Temporal lobe (tissue), 1 donor: ENCODE measurements around the gene DEAF1. TPM values are rescaled to one million over a fixed set of nuclear protein-coding genes. Genes with fewer than 3 reads are reported as not detected.

ENCODE experiments used
- total RNA-seq: library from RNA; depleted of rRNA; stranded (reverse); fragments of >200 nt; gene quantifications from one replicate; pipeline ENCODE4 v1.2.3, GENCODE V29; 2014

DEAF1 gene
- total RNA-seq, 1 donor from 2014 or later, result 41.1 TPM

Other genes starting within 250 kb of the DEAF1 start
- 18.2 TPM for gene PTDSS2, start 244.9 kb downstream of the DEAF1 start, total RNA-seq
- gene RNH1, start 188.0 kb downstream of the DEAF1 start, total RNA-seq, result 35.7 TPM
- gene HRAS, start 159.6 kb downstream of the DEAF1 start, total RNA-seq, result 35.7 TPM
- 0.98 TPM for gene LRRC56, start 157.7 kb downstream of the DEAF1 start, total RNA-seq
- under 0.01 TPM for gene LMNTD2, start 134.5 kb downstream of the DEAF1 start, total RNA-seq
- 3.4 TPM for gene RASSF7, start 134.3 kb downstream of the DEAF1 start, total RNA-seq
- 20.9 TPM for gene PHRF1, start 118.8 kb downstream of the DEAF1 start, total RNA-seq
- gene IRF7, start 79.3 kb downstream of the DEAF1 start, total RNA-seq, result 2.7 TPM
- not detected for gene CDHR5, start 70.3 kb downstream of the DEAF1 start, total RNA-seq
- not detected for gene SCT, start 68.0 kb downstream of the DEAF1 start, total RNA-seq
- gene DRD4, start 58.0 kb downstream of the DEAF1 start, total RNA-seq, result not detected
- gene TMEM80, start 594 bp upstream of the DEAF1 start, total RNA-seq, result 7.4 TPM
- gene EPS8L2, start 11.0 kb upstream of the DEAF1 start, total RNA-seq, result 1.2 TPM
- 56.3 TPM for gene TALDO1, start 52.2 kb upstream of the DEAF1 start, total RNA-seq
- gene GATD1, start 82.3 kb upstream of the DEAF1 start, total RNA-seq, result 24.8 TPM
- gene CEND1, start 94.9 kb upstream of the DEAF1 start, total RNA-seq, result 8.6 TPM
- gene SLC25A22, start 103.1 kb upstream of the DEAF1 start, total RNA-seq, result 19.7 TPM
- 4.9 TPM for gene PIDD1, start 110.0 kb upstream of the DEAF1 start, total RNA-seq
- gene RPLP2, start 114.7 kb upstream of the DEAF1 start, total RNA-seq, result 250 TPM
- 4.4 TPM for gene PNPLA2, start 123.7 kb upstream of the DEAF1 start, total RNA-seq
- gene CRACR2B, start 132.7 kb upstream of the DEAF1 start, total RNA-seq, result under 0.01 TPM
- gene CD151, start 137.7 kb upstream of the DEAF1 start, total RNA-seq, result 28.5 TPM
- 17.7 TPM for gene POLR2L, start 147.3 kb upstream of the DEAF1 start, total RNA-seq
- 10.8 TPM for gene TSPAN4, start 147.6 kb upstream of the DEAF1 start, total RNA-seq
- gene CHID1, start 215.6 kb upstream of the DEAF1 start, total RNA-seq, result 17.5 TPM
- gene AP2A2, start 230.6 kb upstream of the DEAF1 start, total RNA-seq, result 39.8 TPM